Stimulated activated CD4-positive, alpha-beta T cell treated with anti-CD3 and anti-CD28 coated beads, Interleukin-2, amount 100 ng/mL, for 48 hours (primary cell): Measurements from ENCODE around the gene TBX10.
"Not testable (repeated sequence)": the region's sequence is repeated elsewhere in the genome, so short reads cannot be mapped to it uniquely, and the experiment has no call there.

Experiments
- DNase-seq, 2 donors: peaks; one replicate each; pipeline ENCODE4 v3.0.0-alpha.2; 2020

The TBX10 gene

DNA sequence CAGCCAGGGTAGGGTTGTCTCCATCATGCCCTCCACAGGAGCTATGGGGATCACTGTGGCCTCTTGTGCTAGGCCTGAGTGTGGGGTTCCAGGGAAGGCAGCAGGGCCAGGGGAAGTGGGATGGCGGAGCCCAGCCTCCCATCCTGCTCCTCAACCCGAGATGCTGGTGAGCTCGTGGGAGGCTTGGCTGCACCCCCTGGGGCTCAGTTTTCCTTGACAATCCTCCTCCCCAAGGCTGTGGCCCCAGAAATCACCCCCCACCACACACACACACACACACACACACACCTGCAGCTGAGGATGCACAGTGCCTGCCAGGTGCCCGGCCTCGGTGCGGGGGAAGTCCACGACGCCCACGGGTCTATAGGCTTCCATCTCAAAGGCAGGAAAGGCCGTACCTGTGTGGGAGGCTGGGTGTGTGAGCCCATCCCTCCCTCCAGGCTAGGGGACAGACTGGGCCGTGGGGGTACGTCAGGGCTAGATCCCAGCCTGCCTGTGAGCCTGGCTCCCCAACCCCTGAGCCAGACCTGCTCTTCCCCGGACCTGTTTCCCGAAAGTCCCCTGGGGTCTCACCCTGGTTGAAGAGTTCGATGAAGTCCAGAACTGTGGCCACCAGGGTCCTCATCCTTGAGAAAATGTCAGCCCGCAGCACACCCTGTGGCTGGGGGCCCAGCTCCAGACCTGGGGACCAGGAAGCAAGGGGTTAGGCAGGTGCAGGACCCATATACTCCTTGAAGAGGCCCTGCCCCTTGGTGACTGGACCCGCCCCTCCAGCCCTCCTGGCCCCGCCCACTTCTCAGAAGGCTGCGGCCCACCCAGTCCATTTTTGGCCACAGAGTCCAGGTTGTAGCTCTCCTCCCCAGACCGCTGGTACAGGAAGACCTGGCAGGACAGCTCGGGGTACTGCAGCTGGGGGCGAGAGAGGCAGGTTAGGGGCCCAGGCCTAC lies 5.2 kb upstream of the TBX10 start:
- DNase-seq = no peak

DNA sequence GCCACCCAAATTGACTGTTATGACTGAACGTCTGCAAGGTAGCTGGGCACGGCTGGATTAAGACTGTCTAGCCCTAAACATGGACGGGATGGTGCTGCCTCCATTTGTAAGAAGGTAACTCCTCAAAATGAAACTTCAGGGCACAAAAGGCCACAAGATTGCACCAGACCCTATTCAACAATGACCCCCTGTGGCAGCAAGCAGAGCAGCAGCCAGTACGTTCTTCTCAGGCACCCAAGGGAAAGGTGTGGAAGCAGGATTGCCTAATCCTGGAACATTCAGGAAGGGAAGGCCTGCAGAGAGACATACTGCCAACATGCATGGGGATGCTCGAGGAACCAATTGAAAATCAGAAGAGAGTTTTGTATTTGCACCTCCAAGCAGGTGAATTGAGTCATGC lies 4.5 kb upstream of the TBX10 start:
- no peak for DNase-seq

DNA sequence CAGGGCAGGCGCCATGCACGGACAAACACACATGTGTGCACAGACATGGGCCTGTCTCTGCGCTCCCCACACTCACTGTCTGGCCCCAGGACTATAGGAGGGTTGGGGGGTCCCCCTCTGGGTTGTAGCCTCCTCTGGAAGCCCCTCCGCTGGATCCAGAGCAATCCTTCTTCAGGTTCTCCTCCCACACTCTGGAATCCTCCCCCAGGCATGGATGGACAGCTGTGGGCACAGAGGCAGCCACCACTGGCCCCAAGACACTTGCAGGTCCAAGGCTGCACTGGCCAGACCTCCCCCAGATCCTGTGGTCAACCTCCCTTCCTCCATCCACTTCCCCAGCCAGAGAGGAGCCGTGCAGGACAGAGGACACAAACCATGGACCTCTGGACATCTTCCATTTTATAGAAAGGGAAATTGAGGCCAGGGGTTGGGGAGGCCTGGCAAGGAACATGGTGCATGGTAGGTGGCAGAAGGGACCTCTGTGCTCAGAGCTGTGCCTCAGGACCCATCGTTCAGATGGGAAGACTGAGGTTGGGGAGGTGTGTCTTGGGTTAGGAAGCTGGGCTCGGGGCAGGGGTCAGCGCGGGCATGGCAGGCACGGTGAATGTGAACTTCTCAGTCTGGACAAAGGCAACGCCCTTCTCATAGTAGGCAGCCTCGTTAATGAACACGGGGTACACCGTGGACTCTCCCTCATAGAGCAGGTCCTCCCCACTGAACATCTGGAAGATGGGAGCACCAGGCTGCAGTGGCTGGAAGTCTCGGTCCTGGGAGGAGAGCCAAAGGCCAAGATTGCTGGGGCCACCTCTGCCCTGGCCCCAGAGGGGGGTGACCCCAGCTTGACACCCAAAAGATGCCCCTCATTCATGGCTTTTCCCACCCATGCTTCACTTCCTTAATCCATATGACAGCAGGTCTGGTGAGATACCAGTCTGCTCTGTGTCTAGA lies 2.9 kb upstream of the TBX10 start:
- DNase-seq = no peak

DNA sequence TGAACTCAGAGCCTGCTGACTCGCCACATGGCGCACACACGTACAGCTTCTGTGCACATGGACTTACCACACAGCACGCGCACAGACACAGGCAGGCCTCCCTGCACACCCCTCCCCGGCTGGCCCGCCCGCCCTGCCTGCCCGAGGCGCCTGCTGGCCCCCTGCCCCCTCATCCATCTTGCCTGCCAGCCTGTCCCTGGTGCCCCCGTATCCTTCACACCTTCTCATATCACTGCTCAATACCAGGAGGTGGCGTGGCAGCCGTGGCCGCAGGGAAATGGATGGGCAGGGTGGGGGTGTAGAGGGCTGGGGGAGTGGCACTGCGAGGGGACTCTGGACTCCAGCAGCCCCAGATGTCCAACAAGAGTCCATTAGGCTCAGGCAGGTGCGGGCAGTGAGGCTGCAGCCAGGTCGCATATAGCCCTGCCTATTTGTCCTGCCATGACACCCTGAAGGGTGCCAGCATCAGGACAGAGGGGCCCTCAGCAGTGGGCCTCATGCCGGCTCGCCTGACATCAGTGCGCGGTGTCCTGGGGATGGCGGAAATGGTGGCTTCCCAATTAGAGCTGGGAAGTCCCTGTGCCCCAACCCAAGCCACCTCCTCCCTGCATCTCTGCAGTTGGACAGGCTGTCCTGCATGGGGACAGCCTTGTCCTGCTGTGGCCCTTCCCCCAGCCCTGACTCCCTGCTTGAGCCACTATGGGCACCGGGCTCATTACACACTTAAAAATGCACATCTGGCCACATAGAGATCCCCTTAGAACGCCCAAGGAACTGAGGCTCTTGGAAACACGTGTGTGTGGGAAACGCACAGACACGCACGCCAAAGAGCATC lies 2.0 kb upstream of the TBX10 start:
- DNase-seq = no peak

DNA sequence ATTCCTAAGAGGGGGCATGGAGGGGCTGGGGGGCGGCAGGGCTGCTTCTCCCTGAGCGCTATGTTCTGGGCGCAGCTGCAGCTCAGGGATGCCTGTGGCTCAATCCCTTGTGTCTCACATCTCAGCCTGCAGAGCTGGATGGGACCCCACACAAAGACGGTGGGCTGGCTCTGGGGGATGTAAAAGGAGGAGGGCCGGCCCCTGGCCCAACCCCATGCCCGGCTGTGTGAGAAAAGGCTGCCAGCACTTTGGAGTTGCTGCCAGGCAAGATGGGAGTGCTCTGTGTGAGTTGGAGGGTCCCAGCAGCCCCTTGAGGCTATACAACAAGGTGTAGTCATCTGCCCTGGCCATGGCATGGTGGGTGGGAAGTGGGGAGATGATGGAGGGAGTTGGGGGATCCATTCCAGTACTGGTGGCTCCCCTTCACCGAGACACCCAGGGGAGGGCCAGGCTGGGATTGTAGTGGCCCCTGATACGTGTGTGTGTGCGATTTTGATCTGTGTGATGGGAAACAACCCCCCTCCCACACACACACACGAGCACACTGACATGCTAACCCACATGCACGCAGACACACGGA lies 1.3 kb upstream of the TBX10 start:
- no peak for DNase-seq

DNA sequence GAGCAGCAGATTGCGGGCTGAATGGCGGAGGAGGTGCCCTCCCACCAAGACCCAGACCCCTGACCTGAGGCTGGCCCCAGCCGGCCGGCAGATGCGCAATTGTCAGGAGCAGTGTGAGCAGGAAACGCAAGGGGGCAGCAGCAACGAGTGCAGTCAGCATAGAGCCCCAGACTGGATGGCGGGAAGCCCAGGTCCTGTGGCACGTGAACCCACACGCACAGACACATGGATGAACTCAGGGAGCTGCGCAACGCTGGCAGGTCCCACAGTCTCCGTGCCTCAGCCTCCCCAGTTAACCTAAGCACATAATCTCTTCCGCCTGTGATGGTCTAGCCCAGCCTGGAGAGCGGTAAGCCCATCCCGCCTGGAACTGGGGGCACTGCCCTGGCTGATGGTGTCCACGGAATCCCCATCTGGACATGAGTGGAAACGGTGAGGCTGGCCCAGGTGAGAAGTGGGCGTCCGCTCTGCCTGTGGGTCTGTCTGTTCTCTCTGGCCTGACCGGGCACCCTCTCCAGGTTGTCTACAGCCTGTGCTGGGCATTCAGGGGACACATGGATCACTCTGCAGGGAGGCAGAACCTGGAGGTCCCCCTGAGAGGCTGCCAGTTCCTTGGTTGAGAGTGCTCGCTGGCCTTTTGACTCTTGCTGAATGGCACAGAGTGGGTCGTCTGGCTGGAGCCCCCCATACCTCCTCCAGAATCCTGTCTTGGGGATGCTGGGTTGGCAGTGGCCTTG lies 626 bp upstream of the TBX10 start:
- DNase-seq = peak; percentile 50 to 52

DNA sequence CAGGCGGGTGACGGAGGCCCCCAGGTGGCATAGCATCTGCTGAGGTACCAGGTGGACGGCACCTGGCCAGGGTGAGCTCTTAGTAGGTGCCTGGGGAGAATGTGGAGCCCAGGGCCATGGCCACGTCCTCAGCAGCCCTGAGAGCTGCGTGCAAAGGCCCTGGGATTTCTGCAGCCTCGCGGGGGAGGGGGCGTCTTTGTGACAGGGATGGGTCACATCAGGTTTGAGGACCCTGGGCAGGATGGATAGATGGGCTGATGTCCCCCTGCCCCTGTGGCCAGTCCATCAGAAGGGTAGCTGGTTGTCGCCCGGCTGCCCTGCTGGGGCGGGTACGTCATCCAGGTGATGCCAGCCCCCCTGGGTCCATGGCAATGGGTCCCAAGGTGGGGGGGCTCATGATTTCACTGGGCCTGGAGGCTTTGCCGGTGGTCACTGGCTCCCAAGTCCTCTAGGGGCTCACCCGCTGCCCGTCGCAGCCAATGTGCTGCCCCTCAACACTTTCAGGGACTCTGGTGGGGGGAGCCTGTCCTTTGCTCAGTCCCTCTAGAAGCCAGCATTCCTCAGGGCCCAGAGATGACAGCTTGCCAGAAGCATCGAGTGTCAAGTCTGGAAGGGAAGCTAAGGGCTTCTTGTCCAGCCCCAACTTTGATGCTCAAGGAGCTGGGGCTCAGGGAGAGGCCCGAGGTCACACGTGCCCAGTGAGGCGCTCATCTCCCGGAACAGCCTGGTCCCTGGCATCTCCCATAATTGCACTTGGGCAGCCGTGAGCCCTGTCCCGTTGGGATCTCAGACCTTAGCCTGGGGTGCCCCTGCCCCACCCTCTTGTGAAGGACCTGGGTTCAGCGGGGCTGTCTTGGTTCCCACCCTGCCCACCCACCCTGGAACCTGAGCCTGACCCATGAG lies 777 bp downstream of the TBX10 start:
- DNase-seq = no peak

DNA sequence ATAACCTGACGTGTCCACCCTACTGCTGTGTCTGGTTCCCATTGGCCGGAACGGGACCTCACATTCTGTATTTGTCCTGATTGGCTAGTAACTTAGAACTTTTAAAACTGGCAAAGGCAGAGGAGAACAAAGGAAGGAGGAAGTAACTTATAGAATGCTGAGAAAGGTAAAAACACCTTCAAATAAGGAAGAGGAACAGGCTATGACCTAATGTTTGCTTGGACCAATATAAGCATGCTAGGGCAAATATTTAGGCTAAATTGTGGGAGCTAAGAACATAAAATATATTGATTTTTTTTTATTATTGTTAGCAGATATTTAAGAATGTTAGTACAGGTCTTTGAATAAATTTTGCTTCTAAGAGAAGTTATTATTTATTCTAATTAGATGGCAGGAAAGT lies 2.1 kb downstream of the TBX10 start:
- not testable (repeated sequence) for DNase-seq

DNA sequence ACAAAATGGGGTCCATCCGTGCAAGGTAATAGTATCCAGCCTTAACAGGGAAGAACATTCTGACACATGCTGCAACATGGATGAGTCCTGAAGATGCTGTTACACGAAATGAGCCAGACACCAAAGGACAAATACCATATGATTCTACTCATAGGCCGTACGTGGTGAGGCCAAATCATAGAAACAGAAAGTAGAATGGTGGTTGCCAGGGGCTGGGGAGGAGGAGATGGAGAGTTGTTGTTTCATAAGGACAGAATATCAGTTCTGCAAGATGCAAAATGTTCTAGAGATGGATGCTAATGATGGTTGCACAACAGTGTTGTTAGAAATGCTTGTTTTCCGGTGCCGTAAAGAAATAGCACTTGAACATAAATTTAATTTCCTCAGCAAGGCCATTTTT lies 2.6 kb downstream of the TBX10 start:
- DNase-seq = no peak

DNA sequence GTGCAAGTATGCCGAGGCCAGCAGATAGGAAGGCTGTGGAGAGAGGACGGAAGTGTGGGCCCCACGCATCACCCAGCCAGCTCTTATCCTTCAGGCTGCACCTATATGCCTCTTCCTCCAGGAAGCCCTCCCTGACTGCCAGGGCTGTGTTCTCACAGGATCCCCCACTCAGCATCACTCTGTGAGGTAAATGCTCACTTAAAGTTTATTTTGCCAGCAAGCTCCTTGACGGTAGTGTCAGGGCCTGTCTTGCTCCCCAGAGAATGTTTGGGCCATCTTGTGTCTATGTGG lies 4.4 kb downstream of the TBX10 start:
- no peak for DNase-seq

DNA sequence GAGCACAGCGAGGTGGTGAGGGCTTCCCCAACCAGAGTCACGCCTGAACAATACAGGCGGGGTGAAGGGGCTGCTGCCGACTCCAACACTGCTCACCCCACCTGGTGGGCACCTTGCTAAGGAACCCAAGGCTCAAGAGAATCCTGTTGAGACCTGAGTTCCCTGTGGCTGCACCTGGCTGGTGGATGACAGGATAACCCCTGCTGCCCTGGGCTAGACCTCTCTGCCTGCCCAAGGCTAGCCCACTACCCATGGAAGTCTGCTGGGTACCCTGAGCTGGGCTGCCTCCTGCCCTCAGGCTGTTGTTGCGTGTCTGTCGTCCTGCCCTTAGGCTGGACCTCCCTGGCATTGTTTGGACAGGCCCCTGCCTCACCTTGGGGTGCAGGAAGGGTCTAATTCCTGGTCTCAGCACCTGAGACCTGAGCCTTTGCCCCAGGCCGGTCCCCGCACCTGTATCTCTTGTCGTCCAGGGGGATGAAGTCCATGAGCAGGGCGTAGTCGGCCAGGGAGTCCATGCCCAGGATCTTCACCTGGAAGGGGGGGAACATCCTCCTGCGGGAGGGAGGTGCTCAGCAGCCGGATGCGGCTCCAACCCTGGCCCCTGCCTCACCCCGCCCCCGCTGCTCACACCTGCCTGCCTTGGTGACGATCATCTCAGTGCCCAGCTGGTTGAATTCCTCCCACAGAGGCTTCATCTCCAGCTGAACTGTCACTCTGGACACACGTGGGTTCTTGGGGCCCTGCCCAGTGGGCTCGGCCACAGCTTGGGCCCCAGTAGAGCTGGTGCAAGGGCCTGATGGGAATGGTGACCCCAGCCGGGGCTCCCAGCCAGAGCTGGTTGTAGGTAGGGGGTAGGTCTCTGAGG lies 5.0 kb downstream of the TBX10 start:
- no peak for DNase-seq

DNA sequence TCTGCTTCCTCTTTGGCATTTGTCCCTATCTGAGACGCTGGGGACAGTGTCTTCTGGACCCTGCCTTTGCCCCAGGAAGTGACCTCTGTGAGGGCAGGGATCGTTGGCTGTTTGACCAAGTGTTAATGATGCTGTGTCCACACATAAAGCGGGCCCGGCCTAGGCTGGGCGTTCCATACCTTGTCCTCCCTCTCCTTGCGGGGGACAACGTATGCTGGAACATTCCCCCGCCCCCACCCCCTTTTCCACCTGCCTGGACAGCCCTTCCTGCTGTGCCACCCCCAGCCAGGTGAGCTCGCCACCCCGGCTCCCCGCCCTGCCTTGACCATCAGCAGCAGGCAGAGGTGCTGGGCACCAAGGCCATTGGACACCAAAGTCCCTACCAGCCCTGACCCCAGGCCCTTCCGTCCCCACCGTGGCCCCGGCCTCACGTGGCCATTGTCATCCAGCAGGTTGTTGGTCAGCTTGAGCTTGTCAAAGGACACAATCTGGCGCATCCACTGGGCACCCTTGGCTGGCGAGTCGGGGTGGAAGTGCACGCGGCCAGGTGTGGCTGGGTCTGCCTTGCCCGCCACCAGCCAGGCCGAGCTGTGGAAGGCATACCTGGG lies 5.7 kb downstream of the TBX10 start:
- no peak for DNase-seq

DNA sequence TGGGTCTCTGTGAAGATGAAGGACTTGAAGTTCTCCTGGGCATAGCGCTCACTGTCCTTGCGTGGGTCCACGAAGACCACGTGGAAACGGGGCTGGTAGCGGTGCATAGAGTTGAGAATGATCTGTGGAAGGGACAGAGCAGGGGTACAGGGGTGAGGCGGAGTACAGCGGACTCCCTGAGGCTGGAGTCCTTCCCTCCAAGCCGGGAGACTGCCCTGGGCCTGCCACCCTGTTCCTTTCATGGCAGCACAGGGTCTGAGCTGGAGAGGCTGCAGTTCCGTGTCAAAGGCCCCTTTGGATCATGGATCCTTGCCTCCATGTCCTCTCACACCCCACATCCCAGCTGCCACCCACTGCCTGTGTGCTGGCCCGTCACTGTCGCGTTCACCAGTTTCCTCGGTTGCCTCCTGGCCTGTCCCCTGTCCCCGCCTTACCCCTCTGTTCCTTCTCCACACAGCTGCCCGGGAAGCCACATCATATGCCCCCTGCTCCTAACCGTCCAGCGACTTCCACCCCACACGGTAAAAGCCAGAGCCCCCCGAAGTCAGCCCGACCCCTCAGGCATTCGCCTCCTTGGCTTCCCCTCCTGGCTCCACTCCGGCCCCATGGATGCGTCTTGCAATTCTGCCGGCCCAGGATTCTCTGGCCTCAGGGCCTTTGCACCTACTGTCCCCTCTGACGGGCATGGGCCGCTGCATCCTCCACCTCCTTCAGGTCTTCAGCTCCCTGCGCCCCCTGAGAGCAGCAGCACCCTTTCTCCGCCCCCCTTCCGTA lies 6.4 kb downstream of the TBX10 start:
- no peak for DNase-seq

DNA sequence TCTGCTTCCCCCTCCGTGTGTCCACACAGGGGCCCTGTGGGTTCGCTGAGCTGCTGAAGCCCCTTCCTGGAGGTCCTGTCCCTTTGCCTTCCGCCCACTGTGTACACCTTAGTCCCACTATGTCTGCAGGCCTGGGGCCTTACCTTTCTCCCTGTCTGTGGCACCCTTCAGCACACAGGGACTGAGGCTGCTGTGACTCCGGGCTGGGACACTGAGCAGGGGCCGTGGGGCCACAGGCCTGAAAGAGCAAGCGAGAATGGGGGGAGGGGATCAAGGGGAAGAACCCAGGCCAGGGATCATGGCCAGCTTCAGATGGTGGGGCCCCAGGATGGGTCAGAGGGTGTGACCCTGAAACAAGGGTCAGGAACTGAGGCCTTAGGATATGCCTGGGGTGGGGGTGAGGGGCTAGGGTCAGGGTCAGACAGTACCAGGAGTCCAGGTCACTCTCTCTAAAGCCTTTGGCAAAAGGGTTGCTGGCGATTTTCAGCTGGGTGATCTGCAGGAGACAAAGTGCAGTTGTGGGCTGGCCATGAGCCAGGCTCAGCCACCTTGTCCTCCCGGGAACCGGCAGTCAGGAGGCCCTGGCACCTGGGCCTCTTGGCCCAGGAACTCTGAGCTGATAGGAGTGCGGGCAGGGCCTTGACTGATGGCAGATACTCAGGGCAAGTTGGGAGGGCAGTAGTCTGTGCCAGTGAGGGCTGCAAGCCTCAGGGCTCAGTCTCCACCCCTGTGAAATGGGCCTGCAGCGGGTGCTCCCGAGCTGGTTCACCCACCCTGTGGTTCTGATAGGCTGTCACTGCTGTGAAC lies 7.2 kb downstream of the TBX10 start:
- no peak for DNase-seq

DNA sequence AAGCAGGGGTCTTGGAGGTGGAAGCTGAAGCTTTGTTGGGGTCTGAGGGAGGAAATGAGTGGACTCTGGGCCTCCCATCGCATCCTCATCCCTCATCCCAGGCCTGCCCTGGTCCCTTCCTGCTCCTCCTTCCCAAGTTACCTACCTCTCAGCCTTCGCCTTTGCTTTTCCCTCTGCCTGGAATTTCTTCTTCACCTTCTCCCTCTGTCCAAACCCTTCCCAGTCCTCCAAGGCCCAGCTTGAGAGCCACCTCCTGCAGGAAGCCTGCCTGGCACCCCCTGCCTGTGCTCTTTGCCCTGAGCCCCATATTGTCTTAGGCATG lies 7.7 kb downstream of the TBX10 start:
- no peak for DNase-seq

DNA sequence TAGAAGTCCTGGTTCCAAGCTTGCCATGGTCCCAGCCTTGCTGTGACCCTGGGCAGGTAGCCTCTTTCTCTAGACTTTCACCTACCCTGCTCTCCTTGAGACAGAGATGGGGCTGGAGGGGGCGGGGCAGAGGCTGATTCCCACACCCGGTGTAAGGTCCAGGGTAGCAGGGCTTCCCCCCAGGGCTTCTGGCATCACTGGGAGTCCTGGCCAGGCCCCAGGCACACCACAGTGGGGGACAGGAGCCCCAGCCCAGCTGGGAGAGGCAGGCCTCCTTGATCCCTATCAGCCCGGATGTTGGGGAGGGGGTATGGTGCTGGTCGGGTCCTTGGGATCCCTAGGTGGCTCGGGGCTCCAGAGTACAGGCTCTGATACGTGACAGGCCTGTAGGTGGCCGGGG lies 8.2 kb downstream of the TBX10 start:
- DNase-seq = no peak

DNA sequence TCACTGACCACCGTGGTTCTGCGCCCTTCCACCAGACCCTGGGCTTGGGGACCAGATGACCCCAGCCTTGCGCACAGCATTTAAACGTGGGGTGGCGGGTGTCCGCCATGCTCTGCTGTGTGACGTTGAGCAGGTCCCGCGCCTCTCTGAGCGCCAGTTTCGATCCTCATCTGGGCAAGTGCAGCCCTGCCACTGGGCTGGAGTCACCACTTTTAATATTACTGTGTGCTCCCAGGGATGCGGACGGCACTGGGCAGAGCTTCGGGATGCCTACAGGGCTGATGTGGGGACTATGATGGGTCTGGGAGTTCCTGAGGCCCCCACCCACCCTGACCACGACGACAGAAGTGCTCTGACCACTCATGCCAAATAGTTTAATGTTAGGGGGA lies 8.6 kb downstream of the TBX10 start:
- DNase-seq = no peak
